ENCODE measurements around the gene TENT4A. TPM values are rescaled to one million over a fixed set of nuclear protein-coding genes. Genes with fewer than 3 reads are reported as not detected.

Gene TENT4A
- total and polyA plus RNA-seq, 2 of the 4 experiments (the other 2 are of a cell fraction): 5.9 to 17.2 TPM

- Histone ChIP-seq H3K14ac (replicated peaks; ENCODE audit: low read depth, low read length) (no peak overlapping the region), H3K18ac (ENCODE audit: low read depth, low read length) (no peak overlapping the region), H3K9me1 (ENCODE audit: insufficient read depth, low read length) (peaks cover 5% of the 10 kb centered on the region; the same call in 1 of the 2 replicates), H2BK15ac (ENCODE audit: low read depth, low read length) (no peak overlapping the region), H3K27me3 (ENCODE audit: control insufficient read depth, insufficient read depth, low read length) (no peaks in the 10 kb centered on the region), H2BK120ac (ENCODE audit: low read depth, low read length) (no peak overlapping the region), H2AFZ (replicated peaks; ENCODE audit: low read length, poor library complexity) (no peak overlapping the region), H3K79me1 (ENCODE audit: low read depth in 1 of 2, low read length in 2 of 2) (peaks cover 3 to 12% of the 10 kb centered on the region in 2 experiments; a peak in 3 of 4 replicates), H2BK20ac (ENCODE audit: low read depth, low read length) (no peak overlapping the region), H2AK5ac (ENCODE audit: low read depth, low read length) (no peak overlapping the region), H4K5ac (ENCODE audit: low read depth, low read length) (no peak overlapping the region), H3K4ac (ENCODE audit: low read depth, low read length) (no peak overlapping the region), H3K23ac (ENCODE audit: low read depth, low read length) (no peak overlapping the region), H3K4me2 (ENCODE audit: low read depth, low read length) (no peak overlapping the region), H4K20me1 (ENCODE audit: insufficient read depth, low read length) (peaks cover 5% of the 10 kb centered on the region), H3K9me3 (ENCODE audit: control insufficient read depth, insufficient read depth, low read length) (no peaks in the 10 kb centered on the region), H2AK9ac (replicated peaks; ENCODE audit: low read depth, low read length, poor library complexity) (no peak overlapping the region), H3K36me3 (ENCODE audit: control insufficient read depth, insufficient read depth, low read length) (peaks cover 45% of the 10 kb centered on the region), H3K9ac (ENCODE audit: low read depth, low read length) (no peak overlapping the region), H3K27ac (ENCODE audit: insufficient read depth, low read length) (no peak overlapping the region), H4K8ac (ENCODE audit: low read depth in 2 of 2, low read length in 2 of 2) (no peak overlapping the region), H3K56ac (ENCODE audit: extremely low read depth, insufficient read depth, low read length) (no peak overlapping the region), H2BK5ac (ENCODE audit: low read depth, low read length, poor library complexity, severe bottlenecking) (no peak overlapping the region), H3K4me1 (ENCODE audit: control insufficient read depth, insufficient read depth, low read length) (no peaks in the 10 kb centered on the region), H3K4me3 (ENCODE audit: insufficient read depth, low read depth, low read length) (no peak overlapping the region), H4K91ac (ENCODE audit: insufficient read depth, low read depth, low read length) (no peak overlapping the region)
- DNase-seq: no peak
- WGBS, 2 experiments (ENCODE audit: extremely low coverage in 2 of 2, insufficient read length in 1 of 2): 100% methylated on average over 1 of the region's 8 CpGs; no CpG with 5 or more reads in 1 of the 2 experiments
- no TSS peak for BruUV-seq (replicated peaks)
- in situ Hi-C loops (cut with MboI; ENCODE audit: low sequenced_read_pairs): no loop called here
- ChIA-PET CTCF (no interaction called here), POLR2A (ENCODE audit: unreplicated experiment) (no interaction called here)
- dilution Hi-C loops (cut with HindIII; ENCODE audit: low sequenced_read_pairs, unreplicated experiment): no loop called here
- TF ChIP-seq SMC3 (IDR thresholded peaks at IDR 0.05; ENCODE audit: low read depth, low read length): no peak
- peak; percentile 25; the same call in 1 of the 2 replicates for TF ChIP-seq CEBPB (IDR thresholded peaks at IDR 0.05; ENCODE audit: low read depth, low read length)
- TF ChIP-seq POLR2A (IDR thresholded peaks at IDR 0.05; ENCODE audit: low read depth, low read length): no peak
- ATAC-seq (ENCODE audit: low read depth): no peak
- intact Hi-C loops (cut with micrococcal nuclease): no loop called here
Measured at GRCh38 chr5:6757414-6757969, 44.3 kb downstream of the TENT4A start.
